DOHH2 (cell line): ENCODE data around the gene COX10.
"Not testable (repeated sequence)": the region's sequence is repeated elsewhere in the genome, so short reads cannot be mapped to it uniquely, and the experiment has no call there.

Experiments
- EZH2phosphoT487 ChIP-seq: fragments of 200-600 bp; sonication (generic); IDR thresholded peaks from 2 replicates; pipeline ENCODE4 v1.6.1; 2017; ENCODE audit warnings: borderline replicate concordance, mild to moderate bottlenecking, antibody characterized with exemption, low read length, moderate library complexity, mixed read lengths
- TF ChIP-seq, protein P1 (sequence below): fragments of 200-600 bp; sonication (generic); IDR thresholded peaks from one replicate; pipeline ENCODE4 v1.5.1; 2014; ENCODE audit warnings: antibody characterized with exemption, mild to moderate bottlenecking, low read depth, low read length; ENCODE audit not compliant: poor library complexity, severe bottlenecking

DNA sequence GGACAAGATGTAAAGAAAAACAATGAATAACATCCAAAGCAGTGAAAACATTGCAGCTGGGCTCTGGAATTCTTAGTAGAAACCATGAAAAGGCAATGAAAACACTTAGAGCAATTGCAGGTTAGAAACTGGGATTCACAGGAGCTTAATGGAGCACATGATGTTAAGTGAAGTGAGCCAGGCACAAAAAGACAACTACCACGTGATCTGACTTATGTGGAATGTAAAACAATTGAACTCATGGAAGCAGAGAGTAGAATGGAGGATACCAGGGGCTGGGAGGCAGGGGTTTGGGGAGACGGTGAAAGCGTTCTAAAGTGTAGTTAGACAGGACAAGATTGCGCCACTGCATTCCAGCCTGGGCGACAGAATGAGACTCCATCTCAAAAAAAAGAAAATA, 170.0 kb downstream of the COX10 start:
- TF ChIP-seq, protein P1, sequence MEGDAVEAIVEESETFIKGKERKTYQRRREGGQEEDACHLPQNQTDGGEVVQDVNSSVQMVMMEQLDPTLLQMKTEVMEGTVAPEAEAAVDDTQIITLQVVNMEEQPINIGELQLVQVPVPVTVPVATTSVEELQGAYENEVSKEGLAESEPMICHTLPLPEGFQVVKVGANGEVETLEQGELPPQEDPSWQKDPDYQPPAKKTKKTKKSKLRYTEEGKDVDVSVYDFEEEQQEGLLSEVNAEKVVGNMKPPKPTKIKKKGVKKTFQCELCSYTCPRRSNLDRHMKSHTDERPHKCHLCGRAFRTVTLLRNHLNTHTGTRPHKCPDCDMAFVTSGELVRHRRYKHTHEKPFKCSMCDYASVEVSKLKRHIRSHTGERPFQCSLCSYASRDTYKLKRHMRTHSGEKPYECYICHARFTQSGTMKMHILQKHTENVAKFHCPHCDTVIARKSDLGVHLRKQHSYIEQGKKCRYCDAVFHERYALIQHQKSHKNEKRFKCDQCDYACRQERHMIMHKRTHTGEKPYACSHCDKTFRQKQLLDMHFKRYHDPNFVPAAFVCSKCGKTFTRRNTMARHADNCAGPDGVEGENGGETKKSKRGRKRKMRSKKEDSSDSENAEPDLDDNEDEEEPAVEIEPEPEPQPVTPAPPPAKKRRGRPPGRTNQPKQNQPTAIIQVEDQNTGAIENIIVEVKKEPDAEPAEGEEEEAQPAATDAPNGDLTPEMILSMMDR = not testable (repeated sequence)
- TF ChIP-seq EZH2phosphoT487 = not testable (repeated sequence)
